KOPT-K1 (cell line): ENCODE data around the gene FES.
"Not testable (repeated sequence)": the region's sequence is repeated elsewhere in the genome, so short reads cannot be mapped to it uniquely, and the experiment has no call there.

Experiments used
- H3K27ac ChIP-seq: fragments of 200-600 bp; sonication (generic); 2 replicates; pipeline ENCODE4 v1.5.1; 2016; ENCODE audit warnings: antibody characterized with exemption, mild to moderate bottlenecking, low read depth, low read length; ENCODE audit not compliant: poor library complexity, severe bottlenecking
- H3K36me3 ChIP-seq: fragments of 200-600 bp; sonication (generic); 2 replicates; pipeline ENCODE4 v1.5.1; 2017; ENCODE audit warnings: antibody characterized with exemption, mild to moderate bottlenecking, low read length, moderate library complexity; ENCODE audit not compliant: insufficient read depth
- H3K9me3 ChIP-seq: fragments of 200-600 bp; sonication (generic); 2 replicates; pipeline ENCODE4 v1.5.1; 2017; ENCODE audit warnings: antibody characterized with exemption, low read length, mild to moderate bottlenecking; ENCODE audit not compliant: insufficient read depth, poor library complexity, severe bottlenecking

The FES gene

DNA sequence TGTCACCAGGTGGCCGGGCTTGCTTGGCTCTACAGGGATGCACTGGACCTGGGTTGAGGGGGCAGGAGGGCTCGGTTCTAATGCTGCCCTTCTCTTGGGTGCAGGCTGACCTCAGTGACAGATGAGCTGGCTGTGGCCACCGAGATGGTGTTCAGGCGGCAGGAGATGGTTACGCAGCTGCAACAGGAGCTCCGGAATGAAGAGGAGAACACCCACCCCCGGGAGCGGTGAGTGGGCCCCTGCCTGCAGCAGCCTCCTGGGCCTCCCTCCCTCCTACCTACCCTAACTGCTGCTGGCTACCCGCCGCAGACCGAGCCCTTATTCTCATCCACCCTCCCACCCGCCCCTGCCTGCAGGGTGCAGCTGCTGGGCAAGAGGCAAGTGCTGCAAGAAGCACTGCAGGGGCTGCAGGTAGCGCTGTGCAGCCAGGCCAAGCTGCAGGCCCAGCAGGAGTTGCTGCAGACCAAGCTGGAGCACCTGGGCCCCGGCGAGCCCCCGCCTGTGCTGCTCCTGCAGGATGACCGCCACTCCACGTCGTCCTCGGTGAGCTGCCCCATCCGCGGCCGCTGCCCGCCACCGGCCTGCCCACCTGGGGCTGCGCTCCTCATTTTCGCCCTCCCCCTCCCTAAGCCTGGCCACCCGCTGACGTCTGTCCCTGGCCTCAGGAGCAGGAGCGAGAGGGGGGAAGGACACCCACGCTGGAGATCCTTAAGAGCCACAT, 5.6 kb downstream of the FES start:
- H3K9me3 ChIP-seq, result no peaks in the 10 kb centered on the region
- no peak overlapping the region for H3K27ac ChIP-seq
- H3K36me3 ChIP-seq, result no peaks in the 10 kb centered on the region

- Histone ChIP-seq H3K27ac (no peak overlapping the region), H3K36me3 (no peaks in the 10 kb centered on the region)
Observed at GRCh38 chr15:90890839-90891238, 6.5 kb downstream of the FES start.

GRCh38 chr15:90891346-90891949, 7.1 kb downstream of the FES start:
- H3K27ac ChIP-seq, result no peak overlapping the region
- H3K36me3 ChIP-seq, result no peaks in the 10 kb centered on the region
- no peaks in the 10 kb centered on the region for H3K9me3 ChIP-seq

More at GRCh38 chr15:90890839-90891238, 6.5 kb downstream of the FES start:
- no peaks in the 10 kb centered on the region for H3K9me3 ChIP-seq

DNA sequence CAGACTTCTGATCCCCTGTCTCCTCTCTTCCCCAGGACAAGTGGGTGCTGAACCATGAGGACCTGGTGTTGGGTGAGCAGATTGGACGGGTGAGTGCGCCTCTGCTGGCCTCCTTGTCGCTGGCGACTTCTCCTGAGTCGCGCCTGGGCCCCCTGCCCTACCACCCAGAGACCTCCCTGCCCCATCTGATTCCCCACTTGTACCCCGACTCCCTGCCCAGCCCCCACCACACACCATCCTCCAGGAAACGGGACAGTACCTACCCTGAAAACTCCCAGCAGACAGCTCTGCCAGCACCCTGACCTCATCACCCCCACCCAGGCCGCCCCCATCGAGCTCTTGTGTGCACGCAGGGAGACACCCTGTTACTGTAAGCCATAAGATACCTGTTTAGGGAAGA, 7.7 kb downstream of the FES start:
- H3K27ac ChIP-seq, result no peak overlapping the region
- no peaks in the 10 kb centered on the region for H3K9me3 ChIP-seq
- no peaks in the 10 kb centered on the region for H3K36me3 ChIP-seq

DNA sequence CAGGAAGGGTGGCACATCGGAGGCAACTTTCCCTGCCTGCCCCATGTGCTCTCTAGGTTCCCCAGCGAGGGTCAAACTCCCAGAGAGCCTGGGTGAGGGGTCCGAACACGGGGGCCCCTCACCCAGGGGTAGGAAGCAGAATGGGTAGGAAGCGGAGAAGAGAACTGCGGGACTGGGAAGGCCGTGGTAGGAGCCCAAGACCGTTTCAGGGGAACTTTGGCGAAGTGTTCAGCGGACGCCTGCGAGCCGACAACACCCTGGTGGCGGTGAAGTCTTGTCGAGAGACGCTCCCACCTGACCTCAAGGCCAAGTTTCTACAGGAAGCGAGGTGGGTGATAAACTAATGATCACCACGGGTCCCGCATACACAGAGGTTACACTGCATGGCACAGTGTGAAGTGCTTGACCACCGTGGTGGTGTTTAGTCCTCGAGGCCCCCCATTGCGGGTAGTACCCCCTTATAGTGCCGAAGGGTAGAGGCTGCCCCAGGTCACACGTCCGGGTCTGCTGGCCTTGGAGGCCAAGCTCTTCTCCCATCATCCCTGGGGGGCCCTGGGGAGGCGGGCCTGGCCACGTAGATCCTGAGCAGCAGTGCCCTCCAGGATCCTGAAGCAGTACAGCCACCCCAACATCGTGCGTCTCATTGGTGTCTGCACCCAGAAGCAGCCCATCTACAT, 8.3 kb downstream of the FES start:
- Histone ChIP-seq H3K36me3 (no peaks in the 10 kb centered on the region), H3K27ac (no peak overlapping the region), H3K9me3 (no peaks in the 10 kb centered on the region)

DNA sequence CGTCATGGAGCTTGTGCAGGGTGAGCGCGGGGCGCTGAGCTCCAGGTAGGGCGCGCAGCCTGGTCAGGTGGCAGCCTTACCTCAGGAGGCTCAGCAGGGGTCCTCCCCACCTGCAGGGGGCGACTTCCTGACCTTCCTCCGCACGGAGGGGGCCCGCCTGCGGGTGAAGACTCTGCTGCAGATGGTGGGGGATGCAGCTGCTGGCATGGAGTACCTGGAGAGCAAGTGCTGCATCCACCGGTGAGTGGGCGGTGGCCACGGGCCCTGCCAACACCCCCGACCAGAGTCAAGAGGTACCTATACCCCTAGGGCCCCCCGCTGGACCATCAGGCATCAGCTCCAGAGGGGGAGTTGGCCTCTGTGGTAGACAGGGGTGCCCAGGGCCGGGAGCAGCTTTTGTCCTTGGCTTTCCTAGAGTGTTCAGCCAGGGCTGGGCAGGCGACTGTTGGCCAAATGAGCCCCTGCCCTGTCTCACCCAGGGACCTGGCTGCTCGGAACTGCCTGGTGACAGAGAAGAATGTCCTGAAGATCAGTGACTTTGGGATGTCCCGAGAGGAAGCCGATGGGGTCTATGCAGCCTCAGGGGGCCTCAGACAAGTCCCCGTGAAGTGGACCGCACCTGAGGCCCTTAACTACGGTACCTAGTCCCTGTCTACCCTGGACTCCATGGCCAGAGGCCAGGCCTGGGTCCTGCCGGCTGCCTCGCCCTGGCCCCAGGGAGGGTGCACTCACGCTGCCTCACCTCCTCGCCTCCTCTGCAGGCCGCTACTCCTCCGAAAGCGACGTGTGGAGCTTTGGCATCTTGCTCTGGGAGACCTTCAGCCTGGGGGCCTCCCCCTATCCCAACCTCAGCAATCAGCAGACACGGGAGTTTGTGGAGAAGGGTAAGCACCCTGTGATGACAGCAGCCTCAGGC, 9.1 kb downstream of the FES start:
- Histone ChIP-seq H3K36me3 (no peaks in the 10 kb centered on the region), H3K27ac (peak overlapping the region; percentile 9), H3K9me3 (no peaks in the 10 kb centered on the region)

DNA sequence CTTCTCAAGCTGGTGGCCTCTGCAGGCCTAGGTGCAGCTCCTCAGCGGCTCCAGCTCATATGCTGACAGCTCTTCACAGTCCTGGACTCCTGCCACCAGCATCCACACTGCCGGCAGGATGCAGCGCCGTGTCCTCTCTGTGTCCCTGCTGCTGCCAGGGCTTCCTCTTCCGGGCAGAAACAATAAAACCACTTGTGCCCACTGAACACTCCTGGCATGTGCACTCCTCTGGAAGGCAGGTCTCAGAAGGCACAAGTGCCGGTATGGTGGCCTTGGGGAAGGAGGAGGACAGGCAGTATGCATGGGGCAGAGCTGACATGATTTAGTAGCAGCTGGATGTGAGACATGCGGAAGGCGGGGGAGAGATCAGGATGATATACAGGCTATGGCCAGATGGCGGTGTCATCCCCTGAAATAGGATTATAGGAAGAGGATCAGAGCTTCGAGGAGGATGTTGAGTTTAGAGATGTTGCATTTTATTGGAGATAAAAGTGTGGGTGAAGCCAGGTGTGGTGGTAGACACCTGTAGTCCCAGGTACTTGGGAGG, 11.3 kb downstream of the FES start:
- no peak overlapping the region for H3K27ac ChIP-seq

DNA sequence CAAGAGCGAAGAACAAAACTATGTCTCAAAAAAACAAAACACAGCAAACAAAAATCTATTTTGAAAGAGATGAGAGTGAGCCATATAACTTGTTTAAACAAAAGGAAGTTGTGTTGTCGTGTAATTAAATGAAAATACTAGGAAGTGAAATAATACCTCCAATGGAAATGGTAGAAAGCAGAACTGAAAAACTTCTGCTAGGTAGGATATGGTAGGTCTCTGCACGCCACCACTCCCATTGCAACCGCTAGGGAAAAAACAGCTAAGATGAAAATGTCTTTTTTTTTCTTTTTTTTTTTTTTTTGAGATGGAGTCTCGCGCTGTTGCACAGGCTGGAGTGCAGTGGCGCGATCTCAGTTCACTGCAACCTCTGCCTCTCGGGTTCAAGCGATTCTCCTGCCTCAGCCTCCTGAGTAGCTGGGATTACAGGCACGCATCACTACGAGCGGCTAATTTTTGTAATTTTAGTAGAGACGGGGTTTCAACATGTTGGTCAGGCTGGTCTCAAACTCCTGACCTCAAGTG, 12.9 kb downstream of the FES start:
- H3K36me3 ChIP-seq, H3K27ac ChIP-seq, H3K9me3 ChIP-seq: not testable (repeated sequence)

More for the DNA sequence above, 11.3 kb downstream of the FES start:
- Histone ChIP-seq H3K36me3 (no peaks in the 10 kb centered on the region), H3K9me3 (no peaks in the 10 kb centered on the region)

GRCh38 chr15:90901175-90902039, 17.1 kb downstream of the FES start:
- Histone ChIP-seq H3K36me3 (peaks cover 18% of the 10 kb centered on the region), H3K9me3 (no peaks in the 10 kb centered on the region), H3K27ac (no peak overlapping the region)

DNA sequence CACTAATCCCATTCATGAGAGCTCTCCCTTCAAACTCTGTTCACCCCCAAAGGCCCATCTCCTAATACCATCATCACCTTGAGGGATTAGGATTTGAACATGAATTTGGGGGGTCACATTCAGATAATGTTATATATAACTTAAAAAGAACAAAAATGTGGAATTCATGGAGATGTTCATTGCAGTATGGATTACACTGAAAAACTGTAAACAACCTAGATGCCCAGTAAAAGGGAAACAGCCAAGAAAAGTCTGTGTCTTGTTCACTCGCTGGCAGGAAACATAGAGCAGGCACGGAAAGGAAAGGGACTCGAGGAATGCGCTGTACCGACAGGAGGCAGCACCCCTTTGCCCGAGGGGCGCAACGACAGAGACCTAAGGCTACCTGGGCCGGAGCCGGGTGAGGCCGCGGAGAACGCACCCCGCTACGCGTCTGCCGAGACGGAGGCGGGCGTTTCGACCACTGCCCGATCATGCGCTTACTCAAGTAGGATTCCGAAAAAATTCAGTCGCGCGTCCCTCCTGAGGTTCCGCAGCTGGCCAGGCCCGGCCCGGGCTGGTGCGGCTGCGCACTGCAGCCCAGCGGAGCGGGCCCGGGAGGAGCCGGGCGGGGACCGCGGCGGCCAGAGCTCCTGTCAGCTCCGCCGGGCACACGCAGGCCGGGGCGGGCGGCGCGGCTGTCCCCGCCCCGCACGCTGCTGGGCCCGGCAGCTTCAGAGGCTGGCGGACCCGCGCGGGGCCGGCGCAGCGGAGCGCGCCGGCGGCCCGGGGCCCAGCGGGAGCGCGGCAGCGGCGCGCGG, 17.9 kb downstream of the FES start:
- Histone ChIP-seq H3K27ac (peak overlapping the region; percentile 67), H3K36me3 (peaks cover 27% of the 10 kb centered on the region), H3K9me3 (no peaks in the 10 kb centered on the region)

DNA sequence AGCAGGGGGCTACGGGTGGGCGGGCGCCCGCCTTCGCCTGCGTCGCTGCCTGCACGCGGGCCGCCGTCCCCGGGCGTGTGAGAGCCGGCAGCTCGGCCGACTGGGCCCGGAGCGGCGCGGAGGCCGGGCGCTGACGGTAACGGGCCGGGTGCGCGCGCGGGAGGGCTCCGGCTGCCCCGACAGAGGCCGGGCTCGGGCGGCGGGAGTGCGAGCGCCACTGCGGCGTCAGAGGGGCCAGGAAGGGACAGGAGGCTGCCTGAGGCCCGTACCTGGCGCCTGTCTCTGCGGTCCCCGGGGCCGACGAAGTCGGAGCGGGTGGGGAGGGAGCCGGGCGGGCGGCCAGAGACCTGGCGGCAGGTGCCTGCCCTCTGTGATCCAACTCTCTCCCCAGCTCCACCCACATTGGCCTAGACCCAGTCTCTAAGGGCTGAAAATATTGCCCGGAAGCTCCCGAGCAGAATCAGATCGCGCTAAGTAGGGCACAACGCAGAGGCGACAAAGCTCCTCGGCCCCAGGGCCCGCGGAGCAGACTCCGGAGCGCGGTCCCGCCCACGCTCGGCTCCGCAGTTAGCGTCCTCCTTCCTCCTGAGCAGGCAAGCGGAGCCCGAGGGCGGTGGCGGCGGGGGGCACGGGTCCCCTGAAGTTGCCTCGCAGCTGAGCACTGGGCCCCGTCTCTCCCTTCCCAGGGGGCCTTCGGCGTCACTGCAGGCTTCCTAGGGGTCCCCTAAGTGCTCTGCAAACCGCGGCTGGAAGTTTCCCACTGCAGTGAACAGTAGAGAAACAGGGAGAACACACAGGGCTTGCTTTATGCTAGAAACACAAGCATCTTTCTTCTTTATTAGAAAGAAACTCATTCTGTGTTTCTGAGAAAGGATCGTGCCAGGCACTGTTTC, 18.8 kb downstream of the FES start, which contains the start of gene MAN2A2:
TSS of gene MAN2A2 (plus strand) at position 463 of the 893 bp plus-strand sequence. CDS start 906 bp downstream, outside the sequence.
- Histone ChIP-seq H3K36me3 (peaks cover 35% of the 10 kb centered on the region), H3K9me3 (no peaks in the 10 kb centered on the region), H3K27ac (peak within 1 kb of the TSS; percentile 67)

GRCh38 chr15:90903733-90904536, 19.6 kb downstream of the FES start:
- peaks cover 39% of the 10 kb centered on the region for H3K36me3 ChIP-seq
- peak overlapping the region; percentile 67 for H3K27ac ChIP-seq
- H3K9me3 ChIP-seq, result no peaks in the 10 kb centered on the region
